ENCODE data around the gene TCF25.

Gene TCF25

DNA sequence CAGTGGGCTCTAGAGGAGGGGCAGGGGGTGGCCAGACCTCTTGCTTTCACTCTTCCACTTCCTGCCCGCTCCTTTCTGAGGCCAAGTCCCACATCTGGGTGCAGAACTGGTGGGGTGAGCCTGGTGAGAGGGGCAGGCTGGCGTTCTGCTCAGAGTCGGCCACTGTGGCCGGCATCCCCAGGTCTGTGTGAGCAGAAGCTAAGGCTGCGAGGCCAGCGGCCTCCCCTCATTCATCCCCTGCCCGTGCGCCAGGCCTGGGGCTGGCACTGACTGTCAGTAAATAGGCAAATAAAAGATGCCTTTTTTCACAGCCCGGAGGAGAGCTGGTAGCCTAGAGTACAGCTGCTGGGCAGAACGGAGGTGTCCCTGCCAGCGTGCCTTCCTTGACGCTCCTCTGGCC, 76.4 kb downstream of the TCF25 start:
- DNase-seq, result no peak

DNA sequence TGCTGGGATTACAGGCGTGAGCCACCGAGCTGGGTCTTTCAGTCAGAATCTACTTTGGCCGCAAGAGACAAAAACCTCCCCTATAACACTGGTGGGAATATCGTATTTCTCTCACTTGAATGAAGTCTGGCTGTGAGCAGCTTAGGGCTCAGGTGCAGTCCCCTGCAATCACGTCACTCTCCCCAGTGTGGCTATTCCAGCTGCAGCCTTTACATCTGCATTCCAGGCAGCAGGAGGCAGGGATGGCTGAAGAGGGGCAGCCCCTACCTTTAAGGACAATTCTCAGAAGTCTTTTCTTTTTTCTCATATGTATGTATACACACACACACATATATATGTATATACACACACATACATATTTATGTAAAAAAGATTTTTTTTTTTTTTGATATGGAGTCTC, 78.1 kb downstream of the TCF25 start:
- DNase-seq, result no peak

DNA sequence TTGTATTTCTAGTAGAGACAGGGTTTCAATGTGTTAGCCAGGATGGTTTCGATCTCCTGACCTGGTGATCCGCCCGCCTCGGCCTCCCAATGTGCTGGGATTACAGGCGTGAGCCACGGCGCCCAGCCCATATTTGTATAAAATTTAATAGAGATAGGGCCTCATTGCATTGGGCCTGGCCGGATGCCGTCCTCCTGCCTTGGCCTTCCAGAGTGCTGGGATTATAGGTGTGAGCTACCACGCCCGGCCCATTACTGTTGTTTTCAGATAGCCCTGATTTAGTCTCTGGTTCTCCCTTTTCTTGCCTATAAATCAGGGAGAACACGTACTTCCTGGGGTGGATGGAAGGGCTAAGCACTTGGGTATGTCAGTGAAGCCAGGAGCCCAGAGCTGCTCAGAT, 78.7 kb downstream of the TCF25 start:
- no peak for DNase-seq

DNA sequence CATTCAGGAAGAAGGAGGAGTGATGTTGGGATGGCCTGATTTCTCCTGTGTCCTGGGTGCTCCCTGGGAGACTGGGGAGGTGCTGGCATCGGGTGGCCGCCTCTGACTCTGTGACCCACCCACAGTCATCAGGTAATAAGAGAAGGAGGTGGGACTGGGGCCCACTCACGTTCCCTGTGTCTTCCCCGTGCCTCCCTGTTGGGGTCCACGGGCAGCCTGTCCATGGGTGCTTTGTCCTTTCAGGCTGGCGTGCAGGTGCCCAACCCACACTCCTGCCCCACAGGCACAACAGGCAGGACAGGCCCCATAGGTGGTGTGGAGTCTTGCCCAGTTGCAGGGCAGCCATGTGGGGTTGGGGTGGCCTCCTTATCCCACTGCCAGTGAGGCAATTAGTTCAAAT, 79.2 kb downstream of the TCF25 start:
- DNase-seq, result no peak

DNA sequence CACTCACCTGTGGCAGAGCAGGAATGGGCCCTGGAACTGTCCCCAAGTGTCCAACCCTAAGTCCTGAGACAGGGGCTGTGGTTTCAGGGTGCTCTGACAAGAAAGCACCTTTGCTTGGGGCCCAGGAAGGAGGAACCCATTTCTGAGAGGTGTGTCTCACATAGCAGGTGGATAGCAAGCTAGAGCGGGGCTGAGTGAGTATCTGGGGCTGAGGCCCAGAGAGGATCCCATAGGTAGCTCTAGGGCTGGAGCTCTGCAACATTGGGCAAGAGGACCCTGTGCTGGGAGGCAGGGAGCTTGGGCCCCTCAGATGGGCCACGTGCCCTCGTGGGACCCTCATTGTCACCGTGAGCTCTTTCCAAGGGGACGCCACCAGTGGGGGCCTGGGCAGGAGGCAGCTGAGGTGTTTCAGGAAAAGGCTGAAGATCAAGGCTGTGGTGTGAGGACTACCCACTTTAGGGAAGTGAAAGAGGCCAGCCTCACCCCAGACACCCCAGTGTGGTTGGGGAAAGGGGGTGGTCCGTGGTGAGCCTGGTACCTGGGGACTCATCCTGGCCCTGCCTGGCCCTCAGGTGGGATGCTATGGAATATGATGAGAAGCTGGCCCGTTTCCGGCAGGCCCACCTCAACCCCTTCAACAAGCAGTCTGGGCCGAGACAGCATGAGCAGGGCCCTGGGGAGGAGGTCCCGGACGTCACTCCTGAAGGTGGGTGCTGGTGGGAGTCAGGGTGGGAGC, 80.4 kb downstream of the TCF25 start:
- DNase-seq, result no peak

DNA sequence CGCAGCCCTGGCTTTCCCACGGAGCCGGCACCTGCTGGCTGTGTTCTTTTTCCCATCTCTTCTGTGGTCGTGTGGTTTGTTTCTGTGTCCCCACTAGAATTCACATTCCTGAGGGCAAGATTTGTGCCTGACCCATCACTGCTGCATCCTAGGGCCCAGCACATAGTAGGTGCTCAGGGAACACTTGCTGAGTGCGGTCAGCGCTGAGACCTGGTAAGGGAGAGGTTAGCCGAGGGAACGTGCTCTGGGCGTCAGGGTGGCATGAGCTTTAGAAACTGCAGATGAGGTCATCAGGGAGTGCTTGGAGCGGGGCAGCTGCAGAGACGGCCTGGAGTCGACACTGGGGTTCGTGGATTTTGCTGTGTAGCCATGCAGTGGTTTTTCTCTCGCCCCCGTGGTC, 81.1 kb downstream of the TCF25 start:
- no peak for DNase-seq

DNA sequence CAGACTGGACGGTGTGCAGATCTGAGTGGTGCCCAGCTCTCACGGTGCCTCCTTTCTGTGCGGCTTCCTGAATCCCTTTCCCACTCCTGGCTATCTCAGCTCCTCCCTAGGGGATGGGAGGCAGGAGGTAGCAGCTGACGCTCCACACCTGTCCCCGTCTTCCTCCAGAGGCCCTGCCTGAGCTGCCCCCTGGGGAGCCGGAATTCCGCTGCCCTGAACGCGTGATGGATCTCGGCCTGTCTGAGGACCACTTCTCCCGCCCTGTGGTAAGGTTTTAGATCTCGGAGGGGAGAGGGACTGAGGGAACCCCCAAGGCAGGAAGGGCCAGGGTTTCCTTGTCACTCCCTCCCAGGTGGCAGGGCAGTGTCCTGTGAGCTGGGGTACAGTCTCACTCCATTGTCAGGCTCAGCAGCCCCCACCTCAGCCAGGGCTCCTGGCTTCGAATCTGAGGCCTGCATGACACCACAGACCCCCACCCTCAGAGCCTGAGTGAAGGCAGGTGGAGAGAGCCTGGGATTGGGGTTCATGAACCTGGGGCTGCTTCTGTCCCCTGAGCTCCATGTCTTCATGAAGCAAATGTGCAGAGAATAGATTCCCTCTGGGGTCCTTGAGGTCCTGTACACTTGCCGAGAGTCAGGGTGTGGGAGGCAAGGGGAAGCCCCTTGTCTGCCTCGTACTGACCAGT, 81.8 kb downstream of the TCF25 start:
- no peak for DNase-seq

DNA sequence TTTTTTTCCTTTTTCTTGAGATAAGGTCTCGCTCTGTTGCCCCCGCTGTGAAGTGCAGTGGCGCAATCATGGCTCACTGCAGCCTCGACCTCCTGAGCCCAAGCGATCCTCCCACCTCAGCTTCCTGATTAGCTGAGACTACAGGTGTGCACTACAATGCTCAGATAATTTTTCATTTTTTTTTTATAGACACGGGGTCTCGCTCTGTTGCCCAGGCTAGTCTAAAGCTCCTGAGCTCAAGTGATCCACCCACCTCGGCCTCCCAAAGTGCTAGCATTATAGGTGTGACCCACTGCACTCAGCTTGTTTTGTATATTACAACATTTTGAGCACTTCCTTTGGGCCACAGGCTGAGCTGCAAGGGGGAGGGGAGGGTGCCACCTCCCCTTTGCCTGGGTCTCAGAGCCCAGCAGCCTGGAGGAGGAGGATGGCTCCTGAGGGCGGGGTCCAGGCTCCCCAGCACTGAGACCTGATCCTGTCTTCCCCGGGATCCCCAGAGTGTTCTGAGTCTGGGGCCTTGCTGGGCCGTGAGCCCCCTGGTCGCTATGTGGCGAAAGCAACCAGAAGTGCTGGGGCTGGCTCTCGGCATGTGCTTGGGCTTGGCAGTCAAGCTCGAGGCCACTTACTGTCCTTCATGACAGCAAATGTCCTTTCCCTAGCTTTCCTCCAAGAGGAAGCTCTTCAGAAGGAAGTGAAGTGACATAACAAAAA, 83.3 kb downstream of the TCF25 start:
- DNase-seq, result no peak

DNA sequence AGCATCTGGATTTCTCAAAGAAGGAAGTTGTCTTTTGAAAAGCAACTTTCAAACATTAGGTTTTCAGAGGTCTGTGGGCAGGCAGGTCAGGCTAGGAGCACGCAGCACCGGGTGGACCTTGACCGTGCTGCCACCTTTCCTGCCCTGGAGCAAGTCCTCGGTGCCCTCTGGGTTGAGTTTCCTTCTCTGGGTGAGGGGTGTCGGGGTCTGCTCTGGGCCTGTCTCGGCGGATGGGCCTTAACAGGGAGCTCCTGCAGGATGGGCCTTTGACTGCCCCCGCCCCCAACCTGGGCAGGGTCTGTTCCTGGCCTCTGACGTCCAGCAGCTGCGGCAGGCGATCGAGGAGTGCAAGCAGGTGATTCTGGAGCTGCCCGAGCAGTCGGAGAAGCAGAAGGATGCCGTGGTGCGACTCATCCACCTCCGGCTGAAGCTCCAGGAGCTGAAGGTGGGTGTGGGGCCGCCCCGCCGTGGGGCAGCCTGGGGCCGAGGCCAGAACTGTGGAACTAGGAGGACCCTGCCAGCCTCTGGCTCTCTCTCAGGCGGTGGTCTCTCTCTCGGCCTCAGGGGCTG, 83.9 kb downstream of the TCF25 start:
- DNase-seq, result no peak

DNA sequence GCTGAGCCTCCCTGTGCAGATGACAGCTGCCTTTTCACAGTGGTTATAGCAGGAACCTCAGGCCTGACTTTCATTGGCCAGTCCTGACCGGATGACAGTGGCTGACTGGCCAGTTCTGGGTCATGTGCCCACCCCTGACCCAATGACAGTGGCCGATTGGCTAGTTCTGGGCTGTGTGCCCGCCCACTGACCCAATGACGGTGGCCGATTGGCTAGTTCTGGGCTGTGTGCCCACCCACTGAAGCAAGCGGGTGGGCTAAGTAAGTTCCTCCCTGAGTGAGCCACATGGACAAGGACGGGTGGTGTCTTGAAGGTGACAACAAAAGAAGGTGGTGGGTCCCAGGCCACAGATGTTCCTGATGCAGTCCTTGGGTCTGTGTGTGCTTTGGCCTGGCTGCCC, 84.7 kb downstream of the TCF25 start:
- no peak for DNase-seq

DNA sequence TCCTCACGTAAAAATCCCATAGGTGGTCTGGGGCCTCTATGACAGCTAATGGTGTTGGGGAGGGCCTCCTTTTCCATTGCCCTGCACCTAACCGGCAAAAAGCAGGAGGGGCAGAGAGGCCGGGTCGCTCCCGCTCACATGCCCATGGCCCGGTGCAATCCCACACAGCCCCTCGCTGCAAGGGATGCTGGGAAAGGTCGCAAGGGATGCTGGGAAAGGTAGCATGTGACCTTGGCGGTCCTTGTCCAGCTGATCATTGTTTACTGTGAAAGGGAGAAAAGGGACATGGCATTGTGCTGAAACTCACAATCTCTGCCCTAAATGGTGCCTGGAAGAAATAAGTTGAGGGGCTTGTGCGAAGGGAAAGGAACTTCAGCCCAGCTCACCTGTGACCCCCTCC, 85.2 kb downstream of the TCF25 start:
- no peak for DNase-seq

DNA sequence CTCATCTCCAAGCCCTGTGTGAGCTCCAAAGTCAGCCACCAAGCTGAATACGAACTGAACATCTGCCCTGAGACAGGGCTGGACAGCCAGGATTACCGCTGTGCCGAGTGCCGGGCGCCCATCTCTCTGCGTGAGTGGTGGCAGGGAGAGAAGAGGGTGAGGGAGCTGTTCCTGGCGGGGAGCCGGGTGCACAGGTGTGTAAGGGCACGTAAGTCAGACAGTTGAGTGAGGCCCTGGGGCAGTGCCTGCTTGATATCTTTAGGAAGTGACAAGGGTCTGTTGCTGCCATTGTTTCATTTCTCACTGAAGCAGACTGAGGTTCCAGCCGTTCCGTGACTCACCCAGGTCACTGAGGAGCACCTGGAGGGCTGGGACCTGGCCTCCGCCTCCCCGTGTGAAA, 87.6 kb downstream of the TCF25 start:
- DNase-seq, result no peak

Data from activated CD4-positive, alpha-beta T cell treated with anti-CD3 and anti-CD28 coated beads for 4 hours (primary cell).